ENCODE results near the gene WDR37.
"Not testable (repeated sequence)": the region's sequence is repeated elsewhere in the genome, so short reads cannot be mapped to it uniquely, and the experiment has no call there.

Gene WDR37

GRCh38 chr10:1026578-1026977 lies 29.6 kb upstream of the WDR37 start:
- H3K4me3 ChIP-seq (ENCODE audit: low read length): no peak overlapping the region
- DNase-seq (ENCODE audit: low read depth): no peak
- TF ChIP-seq CTCF (IDR thresholded peaks at IDR 0.05; ENCODE audit: insufficient read depth, low read depth, low read length, missing control alignments): no peak

GRCh38 chr10:1029838-1030237 lies 26.3 kb upstream of the WDR37 start:
- TF ChIP-seq CTCF (IDR thresholded peaks at IDR 0.05; ENCODE audit: insufficient read depth, low read depth, low read length, missing control alignments): no peak
- no peak for DNase-seq (ENCODE audit: low read depth)
- H3K4me3 ChIP-seq (ENCODE audit: low read length): no peak overlapping the region

- no peak for TF ChIP-seq CTCF (IDR thresholded peaks at IDR 0.05; ENCODE audit: insufficient read depth, low read depth, low read length, missing control alignments)
- DNase-seq (ENCODE audit: low read depth): no peak
Observed at GRCh38 chr10:1033601-1034000, 22.6 kb upstream of the WDR37 start.

GRCh38 chr10:1034758-1035157 lies 21.4 kb upstream of the WDR37 start:
- H3K4me3 ChIP-seq (ENCODE audit: low read length): no peak overlapping the region
- no peak for DNase-seq (ENCODE audit: low read depth)
- TF ChIP-seq CTCF (IDR thresholded peaks at IDR 0.05; ENCODE audit: insufficient read depth, low read depth, low read length, missing control alignments): no peak

More at GRCh38 chr10:1033601-1034000, 22.6 kb upstream of the WDR37 start:
- no peak overlapping the region for H3K4me3 ChIP-seq (ENCODE audit: low read length)

GRCh38 chr10:1035201-1035600 lies 21.0 kb upstream of the WDR37 start:
- H3K4me3 ChIP-seq (ENCODE audit: low read length): no peak overlapping the region
- no peak for DNase-seq (ENCODE audit: low read depth)

GRCh38 chr10:1036341-1036791 lies 19.8 kb upstream of the WDR37 start:
- H3K4me3 ChIP-seq (ENCODE audit: low read length): no peak overlapping the region
- no peak for TF ChIP-seq CTCF (IDR thresholded peaks at IDR 0.05; ENCODE audit: insufficient read depth, low read depth, low read length, missing control alignments)
- peak; percentile 98 for DNase-seq (ENCODE audit: low read depth)

More at GRCh38 chr10:1035201-1035600, 21.0 kb upstream of the WDR37 start:
- TF ChIP-seq CTCF (IDR thresholded peaks at IDR 0.05; ENCODE audit: insufficient read depth, low read depth, low read length, missing control alignments): no peak

- DNase-seq (ENCODE audit: low read depth): no peak
- TF ChIP-seq CTCF (IDR thresholded peaks at IDR 0.05; ENCODE audit: insufficient read depth, low read depth, low read length, missing control alignments): no peak
- H3K4me3 ChIP-seq (ENCODE audit: low read length): no peak overlapping the region
Observed at GRCh38 chr10:1037098-1037497, 19.1 kb upstream of the WDR37 start.

- not testable (repeated sequence) for H3K4me3 ChIP-seq (ENCODE audit: low read length); DNase-seq (ENCODE audit: low read depth)
Observed at GRCh38 chr10:1038769-1039168, 17.4 kb upstream of the WDR37 start.
